Breast epithelium (tissue), 4 donors: Measurements from ENCODE around the gene SPNS3. TPM values are rescaled to one million over a fixed set of nuclear protein-coding genes. Genes with fewer than 3 reads are reported as not detected.

Source experiments
- DNase-seq, 2 donors: peaks; one replicate each; pipeline ENCODE4 v3.0.0-alpha.2; 2019; ENCODE audit warnings: low spot score in 2 of 2
- H3K27ac ChIP-seq, 2 donors: fragments of 200-600 bp; sonication (generic) in 1 of 2; one replicate each; pipeline ENCODE4 v1.5.1; 2016 to 2019; ENCODE audit warnings: mild to moderate bottlenecking in 1 of 2
- H3K27me3 ChIP-seq, 2 donors: fragments of 200-600 bp; sonication (generic) in 1 of 2; one replicate each; pipeline versions ENCODE4 v1.5.1 to v1.6.0; 2017 to 2019; ENCODE audit warnings: control low read depth in 1 of 2, mild to moderate bottlenecking in 1 of 2
- H3K36me3 ChIP-seq: fragments of 200-600 bp; one replicate; pipeline ENCODE4 v1.5.1; 2019
- H3K4me1 ChIP-seq, 2 donors: fragments of 200-600 bp; sonication (generic); one replicate each; pipeline ENCODE4 v1.5.1; 2016 to 2019; ENCODE audit warnings: control low read depth in 1 of 2
- H3K4me3 ChIP-seq, 3 donors: fragments of 200-600 bp; sonication (generic); 1 replicate in 2 of 3; 2 replicates in 1 of 3; pipeline ENCODE4 v1.5.1; 2016 to 2019; ENCODE audit warnings: mild to moderate bottlenecking in 3 of 3, moderate library complexity in 2 of 3
- H3K9me3 ChIP-seq, 2 donors: fragments of 200-600 bp; sonication (generic) in 1 of 2; one replicate each; pipeline ENCODE4 v1.5.1; 2016 to 2019; ENCODE audit warnings: control low read depth in 1 of 2
- CTCF ChIP-seq, 3 donors: fragments of 450-650 bp; IDR thresholded peaks; one replicate each; pipeline ENCODE4 v1.5.1; 2016 to 2017; ENCODE audit warnings: antibody characterized with exemption in 3 of 3, mild to moderate bottlenecking in 3 of 3, moderate library complexity in 3 of 3
- POLR2A ChIP-seq: fragments of 450-650 bp; IDR thresholded peaks from one replicate; pipeline ENCODE4 v1.6.1; 2016; ENCODE audit warnings: antibody characterized with exemption, mild to moderate bottlenecking, moderate library complexity
- POLR2AphosphoS5 ChIP-seq, 3 donors: sonication (generic); formaldehyde crosslinking; IDR thresholded peaks; one replicate each; pipeline ENCODE4 v1.6.1; 2017; ENCODE audit warnings: antibody characterized with exemption in 3 of 3
- intact Hi-C: fragments of 100-400 bp; cut with DNase I; formaldehyde crosslinking; loops from one replicate; pipeline ENCODE4 v1.15.1; 2023; ENCODE audit warnings: low total_unique reads
- total RNA-seq, 3 donors: library from RNA; depleted of rRNA; stranded (reverse); fragments of >200 nt; gene quantifications; one replicate each; pipeline ENCODE4 v1.1.0, GENCODE V29; 2016

The SPNS3 gene
- total RNA-seq, 3 donors from 2014 or later: 0.15 TPM; not detected in 2

- Histone ChIP-seq H3K9me3 (no peaks in the 10 kb centered on the region), H3K27ac (peak overlapping the region; percentile 89 to 92), H3K27me3 (no peaks in the 10 kb centered on the region), H3K36me3 (no peaks in the 10 kb centered on the region), H3K4me1 (peaks cover 4 to 12% of the 10 kb centered on the region in 2 donors), H3K4me3 (peak overlapping the region in 1 of 3 donors; percentile 35)
- peak; percentile 71 to 82 for DNase-seq
- TF ChIP-seq POLR2AphosphoS5 (IDR thresholded peaks at IDR 0.05): peak in 1 of 3 donors; percentile 56
- no peak for TF ChIP-seq CTCF (IDR thresholded peaks at IDR 0.05)
- intact Hi-C loops: loop anchor here (5.0 kb wide), 1 partner anchor 1691 kb away; no protein-coding TSS in a partner anchor
Observed at GRCh38 chr17:4483012-4483840, 49.5 kb downstream of the SPNS3 start.

GRCh38 chr17:4485676-4486646 is 52.2 kb downstream of the SPNS3 start:
- Histone ChIP-seq H3K4me3 (no peak overlapping the region), H3K27me3 (no peaks in the 10 kb centered on the region), H3K9me3 (no peaks in the 10 kb centered on the region), H3K4me1 (peaks cover 4 to 12% of the 10 kb centered on the region in 2 donors), H3K36me3 (no peaks in the 10 kb centered on the region), H3K27ac (no peak overlapping the region)
- TF ChIP-seq POLR2AphosphoS5 (IDR thresholded peaks at IDR 0.05) (no peak), CTCF (IDR thresholded peaks at IDR 0.05) (no peak), POLR2A (no peak)
- no peak for DNase-seq
- intact Hi-C loops: no loop called here

- intact Hi-C loops: no loop called here
- no peak for DNase-seq
- no peak for TF ChIP-seq POLR2A
- TF ChIP-seq CTCF (IDR thresholded peaks at IDR 0.05): no peak
- no peak for TF ChIP-seq POLR2AphosphoS5 (IDR thresholded peaks at IDR 0.05)
- H3K9me3 ChIP-seq: no peaks in the 10 kb centered on the region
- no peaks in the 10 kb centered on the region for H3K36me3 ChIP-seq
- H3K4me1 ChIP-seq: peaks cover 4 to 12% of the 10 kb centered on the region in 2 donors
- no peaks in the 10 kb centered on the region for H3K27me3 ChIP-seq
- H3K4me3 ChIP-seq: no peak overlapping the region
- no peak overlapping the region for H3K27ac ChIP-seq
Observed at GRCh38 chr17:4487296-4487695, 53.6 kb downstream of the SPNS3 start.

- Histone ChIP-seq H3K27me3 (no peaks in the 10 kb centered on the region), H3K9me3 (no peaks in the 10 kb centered on the region), H3K4me3 (no peak overlapping the region), H3K4me1 (peaks cover 3 to 10% of the 10 kb centered on the region in 2 donors), H3K36me3 (no peaks in the 10 kb centered on the region), H3K27ac (peak overlapping the region in 1 of 2 donors; percentile 76)
- no peak for DNase-seq
- intact Hi-C loops: no loop called here
- TF ChIP-seq POLR2A (no peak), POLR2AphosphoS5 (IDR thresholded peaks at IDR 0.05) (no peak), CTCF (IDR thresholded peaks at IDR 0.05) (no peak)
Observed at GRCh38 chr17:4487820-4488716, 54.3 kb downstream of the SPNS3 start.
